Measurements from ENCODE around the gene BMF.
"Not testable (repeated sequence)": the region's sequence is repeated elsewhere in the genome, so short reads cannot be mapped to it uniquely, and the experiment has no call there.

BMF gene

GRCh38 chr15:40108855-40109735, at the start of gene BMF:
Gene BMF, minus strand, starts transcription at chr15:40108879. Its CDS starts 2,793 bp downstream, at chr15:40106086.
- DNase-seq (ENCODE audit: low spot score): peak; percentile 99

GRCh38 chr15:40157778-40158447, 49.2 kb upstream of the BMF start:
- DNase-seq (ENCODE audit: low spot score): no peak

GRCh38 chr15:40155270-40155910, 46.7 kb upstream of the BMF start:
- no peak for DNase-seq (ENCODE audit: low spot score)

GRCh38 chr15:40154821-40155220, 46.1 kb upstream of the BMF start:
- DNase-seq (ENCODE audit: low spot score): not testable (repeated sequence)

GRCh38 chr15:40151991-40152390, 43.3 kb upstream of the BMF start:
- DNase-seq (ENCODE audit: low spot score): no peak

- DNase-seq (ENCODE audit: low spot score): no peak
Measured at GRCh38 chr15:40151499-40151898, 42.8 kb upstream of the BMF start.

GRCh38 chr15:40150163-40150925, 41.7 kb upstream of the BMF start:
- peak; percentile 15 for DNase-seq (ENCODE audit: low spot score)

GRCh38 chr15:40149339-40149738, 40.7 kb upstream of the BMF start:
- no peak for DNase-seq (ENCODE audit: low spot score)

GRCh38 chr15:40146037-40146436, 37.4 kb upstream of the BMF start:
- DNase-seq (ENCODE audit: low spot score): peak; percentile 12

GRCh38 chr15:40142428-40142827, 33.7 kb upstream of the BMF start:
- no peak for DNase-seq (ENCODE audit: low spot score)

- not testable (repeated sequence) for DNase-seq (ENCODE audit: low spot score)
Measured at GRCh38 chr15:40138201-40138570, 29.5 kb upstream of the BMF start.

GRCh38 chr15:40137303-40138200, 28.9 kb upstream of the BMF start:
- DNase-seq (ENCODE audit: low spot score): no peak

- DNase-seq (ENCODE audit: low spot score): no peak
Measured at GRCh38 chr15:40136470-40137302, 28.0 kb upstream of the BMF start.

- DNase-seq (ENCODE audit: low spot score): not testable (repeated sequence)
Measured at GRCh38 chr15:40135846-40136450, 27.3 kb upstream of the BMF start.

GRCh38 chr15:40134885-40135284, 26.2 kb upstream of the BMF start:
- DNase-seq (ENCODE audit: low spot score): no peak

- no peak for DNase-seq (ENCODE audit: low spot score)
Measured at GRCh38 chr15:40133544-40133943, 24.9 kb upstream of the BMF start.

GRCh38 chr15:40130799-40131502, 22.3 kb upstream of the BMF start:
- no peak for DNase-seq (ENCODE audit: low spot score)

GRCh38 chr15:40130118-40130517, 21.4 kb upstream of the BMF start:
- no peak for DNase-seq (ENCODE audit: low spot score)
